Measurements from ENCODE around the gene DYNC1H1.

DYNC1H1 gene

GRCh38 chr14:101985957-101986356, 21.6 kb downstream of the DYNC1H1 start:
- TF ChIP-seq CTCF (IDR thresholded peaks at IDR 0.05; ENCODE audit: extremely low read depth, missing control alignments) = no peak

GRCh38 chr14:101986953-101987352, 22.6 kb downstream of the DYNC1H1 start:
- DNase-seq (ENCODE audit: low spot score) = no peak
- no peak for TF ChIP-seq CTCF (IDR thresholded peaks at IDR 0.05; ENCODE audit: extremely low read depth, missing control alignments)

More at GRCh38 chr14:101985957-101986356, 21.6 kb downstream of the DYNC1H1 start:
- no peak for DNase-seq (ENCODE audit: low spot score)

- no peak for DNase-seq (ENCODE audit: low spot score)
- no peak for TF ChIP-seq CTCF (IDR thresholded peaks at IDR 0.05; ENCODE audit: extremely low read depth, missing control alignments)
Observed at GRCh38 chr14:101988377-101988776, 24.0 kb downstream of the DYNC1H1 start.

- peak; percentile 50 for DNase-seq (ENCODE audit: low spot score)
- no peak for TF ChIP-seq CTCF (IDR thresholded peaks at IDR 0.05; ENCODE audit: extremely low read depth, missing control alignments)
Observed at GRCh38 chr14:101991352-101991751, 27.0 kb downstream of the DYNC1H1 start.

- no peak for TF ChIP-seq CTCF (IDR thresholded peaks at IDR 0.05; ENCODE audit: extremely low read depth, missing control alignments)
- DNase-seq (ENCODE audit: low spot score) = peak; percentile 72
Observed at GRCh38 chr14:101992708-101993107, 28.3 kb downstream of the DYNC1H1 start.

GRCh38 chr14:101997429-101998336, 33.3 kb downstream of the DYNC1H1 start:
- no peak for DNase-seq (ENCODE audit: low spot score)
- TF ChIP-seq CTCF (IDR thresholded peaks at IDR 0.05; ENCODE audit: extremely low read depth, missing control alignments) = no peak

GRCh38 chr14:102000902-102001301, 36.5 kb downstream of the DYNC1H1 start:
- TF ChIP-seq CTCF (IDR thresholded peaks at IDR 0.05; ENCODE audit: extremely low read depth, missing control alignments) = no peak
- DNase-seq (ENCODE audit: low spot score) = no peak

Data from GM20000 (cell line).